ENCODE results near the gene RRM2. TPM values are rescaled to one million over a fixed set of nuclear protein-coding genes. Genes with fewer than 3 reads are reported as not detected.

The RRM2 gene
- total RNA-seq, 1 donor from 2014 or later = 11.9 TPM

DNA sequence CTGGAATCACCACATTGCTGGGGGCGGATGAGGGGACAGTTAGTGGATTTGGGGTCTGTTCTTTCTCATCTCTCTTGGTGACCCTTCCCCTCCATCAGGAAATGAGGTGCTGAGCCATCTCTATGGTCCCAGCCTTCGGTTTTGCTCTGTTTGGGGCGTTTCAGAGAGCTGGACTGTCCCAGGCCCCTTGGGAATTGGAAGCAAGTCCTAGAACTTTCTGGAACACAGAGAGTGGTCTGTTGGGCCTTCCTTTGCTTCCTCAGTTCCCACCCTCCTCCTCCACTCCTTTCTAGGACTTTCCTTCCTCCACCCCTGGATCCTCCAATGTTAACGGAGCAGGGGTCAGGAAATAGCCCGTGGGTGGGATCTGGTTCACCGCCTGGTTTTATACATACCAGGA is 17.0 kb downstream of the RRM2 start:
- no peak for TF ChIP-seq EZH2 (IDR thresholded peaks at IDR 0.05; ENCODE audit: insufficient read depth, low read length)
- TF ChIP-seq, protein P1, sequence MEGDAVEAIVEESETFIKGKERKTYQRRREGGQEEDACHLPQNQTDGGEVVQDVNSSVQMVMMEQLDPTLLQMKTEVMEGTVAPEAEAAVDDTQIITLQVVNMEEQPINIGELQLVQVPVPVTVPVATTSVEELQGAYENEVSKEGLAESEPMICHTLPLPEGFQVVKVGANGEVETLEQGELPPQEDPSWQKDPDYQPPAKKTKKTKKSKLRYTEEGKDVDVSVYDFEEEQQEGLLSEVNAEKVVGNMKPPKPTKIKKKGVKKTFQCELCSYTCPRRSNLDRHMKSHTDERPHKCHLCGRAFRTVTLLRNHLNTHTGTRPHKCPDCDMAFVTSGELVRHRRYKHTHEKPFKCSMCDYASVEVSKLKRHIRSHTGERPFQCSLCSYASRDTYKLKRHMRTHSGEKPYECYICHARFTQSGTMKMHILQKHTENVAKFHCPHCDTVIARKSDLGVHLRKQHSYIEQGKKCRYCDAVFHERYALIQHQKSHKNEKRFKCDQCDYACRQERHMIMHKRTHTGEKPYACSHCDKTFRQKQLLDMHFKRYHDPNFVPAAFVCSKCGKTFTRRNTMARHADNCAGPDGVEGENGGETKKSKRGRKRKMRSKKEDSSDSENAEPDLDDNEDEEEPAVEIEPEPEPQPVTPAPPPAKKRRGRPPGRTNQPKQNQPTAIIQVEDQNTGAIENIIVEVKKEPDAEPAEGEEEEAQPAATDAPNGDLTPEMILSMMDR (IDR thresholded peaks at IDR 0.05; ENCODE audit: insufficient read depth, low read depth, low read length) = no peak
- H3K27me3 ChIP-seq (ENCODE audit: insufficient read depth, low read length) = no peaks in the 10 kb centered on the region
- H3K4me2 ChIP-seq (ENCODE audit: low read length) = no peak overlapping the region
- FAIRE-seq (no peak), DNase-seq (ENCODE audit: low read depth) (no peak)
- no peaks in the 10 kb centered on the region for H3K9me3 ChIP-seq (ENCODE audit: insufficient read depth, low read depth, low read length)
- Mint-ChIP-seq H3K27me3 (ENCODE audit: low read depth, unreplicated experiment) (peaks cover 11% of the 10 kb centered on the region), H3K4me1 (ENCODE audit: low read depth, unreplicated experiment) (peaks cover 2% of the 10 kb centered on the region), H3K4me3 (ENCODE audit: unreplicated experiment) (no peak overlapping the region), H3K9me3 (ENCODE audit: unreplicated experiment) (no peaks in the 10 kb centered on the region), H3K27ac (ENCODE audit: unreplicated experiment) (no peak overlapping the region), H3K36me3 (ENCODE audit: low read depth, unreplicated experiment) (no peaks in the 10 kb centered on the region)
- H2AFZ ChIP-seq (ENCODE audit: low read depth, low read length) = no peak overlapping the region
- H3K36me3 ChIP-seq (ENCODE audit: insufficient read depth, low read length) = no peaks in the 10 kb centered on the region
- H3K27ac ChIP-seq (ENCODE audit: low read depth, low read length) = no peak overlapping the region
- H3K9ac ChIP-seq (ENCODE audit: low read length) = no peak overlapping the region
- no peaks in the 10 kb centered on the region for H3K4me1 ChIP-seq (ENCODE audit: insufficient read depth, low read length)
- H3K4me3 ChIP-seq (ENCODE audit: insufficient read depth, low read depth, low read length) = no peak overlapping the region
- no peaks in the 10 kb centered on the region for H4K20me1 ChIP-seq (ENCODE audit: insufficient read depth, low read length)
- no peaks in the 10 kb centered on the region for H3K79me2 ChIP-seq (ENCODE audit: insufficient read depth, low read length)

DNA sequence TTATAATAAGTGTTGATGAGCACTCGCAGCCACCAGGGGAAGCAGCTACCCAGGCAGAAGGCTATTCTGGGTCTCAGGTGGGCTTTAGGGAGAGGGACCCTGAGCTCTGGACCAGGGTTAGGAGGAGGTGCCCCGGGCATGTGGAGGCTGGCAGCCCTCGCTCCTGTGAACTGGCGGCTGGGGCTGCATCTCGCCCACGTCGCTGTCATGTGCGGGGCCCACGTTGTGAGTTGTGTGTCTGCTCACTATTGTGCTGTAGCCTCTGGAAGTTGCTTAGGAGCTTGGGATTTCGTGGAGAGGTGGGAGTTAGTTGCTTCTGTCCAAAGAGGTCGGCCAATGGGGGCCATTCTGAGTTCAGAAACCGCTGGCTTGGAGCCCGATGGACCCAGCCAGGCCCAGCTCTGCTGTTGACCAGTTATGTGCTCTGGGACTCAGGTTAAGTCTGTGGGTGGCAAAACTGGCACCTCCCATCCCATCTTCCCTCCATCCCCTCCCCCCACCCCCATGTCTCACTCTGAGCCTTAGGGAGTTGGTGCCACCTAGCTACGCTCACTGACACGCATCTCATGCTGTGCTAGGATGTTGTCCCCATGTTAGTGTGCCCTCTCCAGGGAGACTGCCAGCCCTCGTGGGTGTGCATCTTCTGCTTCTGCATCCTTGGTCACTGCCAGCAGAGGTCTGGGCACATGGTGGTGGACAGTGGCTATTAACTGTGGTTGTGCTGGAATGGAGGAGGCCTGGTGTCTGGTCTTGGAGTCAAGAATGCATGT is 18.5 kb downstream of the RRM2 start:
- H2AFZ ChIP-seq (ENCODE audit: low read depth, low read length) = no peak overlapping the region
- peaks cover 2% of the 10 kb centered on the region for H3K4me1 Mint-ChIP-seq (ENCODE audit: low read depth, unreplicated experiment)
- H3K4me1 ChIP-seq (ENCODE audit: insufficient read depth, low read length) = no peaks in the 10 kb centered on the region
- no peak overlapping the region for H3K27ac ChIP-seq (ENCODE audit: low read depth, low read length)
- no peaks in the 10 kb centered on the region for H3K36me3 Mint-ChIP-seq (ENCODE audit: low read depth, unreplicated experiment)
- peaks cover 15% of the 10 kb centered on the region for H3K27me3 Mint-ChIP-seq (ENCODE audit: low read depth, unreplicated experiment)
- H3K9ac ChIP-seq (ENCODE audit: low read length) = no peak overlapping the region
- no peak overlapping the region for H3K27ac Mint-ChIP-seq (ENCODE audit: unreplicated experiment)
- TF ChIP-seq, protein P1 (IDR thresholded peaks at IDR 0.05; ENCODE audit: insufficient read depth, low read depth, low read length) = no peak
- TF ChIP-seq EZH2 (IDR thresholded peaks at IDR 0.05; ENCODE audit: insufficient read depth, low read length) = no peak
- no peaks in the 10 kb centered on the region for H4K20me1 ChIP-seq (ENCODE audit: insufficient read depth, low read length)
- no peaks in the 10 kb centered on the region for H3K9me3 ChIP-seq (ENCODE audit: insufficient read depth, low read depth, low read length)
- no peaks in the 10 kb centered on the region for H3K9me3 Mint-ChIP-seq (ENCODE audit: unreplicated experiment)
- no peak overlapping the region for H3K4me2 ChIP-seq (ENCODE audit: low read length)
- no peaks in the 10 kb centered on the region for H3K36me3 ChIP-seq (ENCODE audit: insufficient read depth, low read length)
- no peak overlapping the region for H3K4me3 ChIP-seq (ENCODE audit: insufficient read depth, low read depth, low read length)
- no peak for DNase-seq (ENCODE audit: low read depth)
- no peak for FAIRE-seq
- no peaks in the 10 kb centered on the region for H3K79me2 ChIP-seq (ENCODE audit: insufficient read depth, low read length)
- H3K27me3 ChIP-seq (ENCODE audit: insufficient read depth, low read length) = no peaks in the 10 kb centered on the region
- no peak overlapping the region for H3K4me3 Mint-ChIP-seq (ENCODE audit: unreplicated experiment)

All from astrocyte (in vitro differentiated cells and primary cell).